ENCODE measurements around the gene CTU1. TPM values are rescaled to one million over a fixed set of nuclear protein-coding genes. Genes with fewer than 3 reads are reported as not detected.

CTU1 gene
- total RNA-seq, 3 donors from 2014 or later: 4.3 to 8.1 (median 4.8) TPM

- no peak for ATAC-seq
- no peak overlapping the region for H3K4me3 ChIP-seq
- no peaks in the 10 kb centered on the region for H3K9me3 ChIP-seq
- H3K36me3 ChIP-seq (ENCODE audit: low read depth): peaks cover 6% of the 10 kb centered on the region
- no peak for DNase-seq
- no peak for TF ChIP-seq CTCF (IDR thresholded peaks at IDR 0.05)
- intact Hi-C loops (cut with DNase I, micrococcal nuclease): no loop called here
- H3K4me1 ChIP-seq (ENCODE audit: low read depth): peaks cover 17% of the 10 kb centered on the region
These were observed 4.3 kb downstream of the CTU1 start for GRCh38 chr19:51103926-51104341.

GRCh38 chr19:51102991-51103390, 5.2 kb downstream of the CTU1 start:
- no peaks in the 10 kb centered on the region for H3K36me3 ChIP-seq (ENCODE audit: low read depth)
- intact Hi-C loops (cut with DNase I, micrococcal nuclease): no loop called here
- no peaks in the 10 kb centered on the region for H3K9me3 ChIP-seq
- peaks cover 14% of the 10 kb centered on the region for H3K4me1 ChIP-seq (ENCODE audit: low read depth)
- H3K4me3 ChIP-seq: no peak overlapping the region
- ATAC-seq (no peak), DNase-seq (no peak)
- no peak for TF ChIP-seq CTCF (IDR thresholded peaks at IDR 0.05)

- ATAC-seq: no peak
These were observed 6.9 kb downstream of the CTU1 start for GRCh38 chr19:51101171-51101865.

GRCh38 chr19:51100601-51101000, 7.6 kb downstream of the CTU1 start:
- Histone ChIP-seq H3K4me3 (no peak overlapping the region), H3K9me3 (no peaks in the 10 kb centered on the region), H3K4me1 (ENCODE audit: low read depth) (peaks cover 4% of the 10 kb centered on the region), H3K36me3 (ENCODE audit: low read depth) (no peaks in the 10 kb centered on the region)
- no peak for TF ChIP-seq CTCF (IDR thresholded peaks at IDR 0.05)
- DNase-seq (no peak), ATAC-seq (no peak)
- intact Hi-C loops (cut with DNase I, micrococcal nuclease): no loop called here

More at GRCh38 chr19:51101171-51101865, 6.9 kb downstream of the CTU1 start:
- no peak for DNase-seq
- peaks cover 4% of the 10 kb centered on the region for H3K4me1 ChIP-seq (ENCODE audit: low read depth)
- TF ChIP-seq CTCF (IDR thresholded peaks at IDR 0.05): no peak
- intact Hi-C loops (cut with DNase I, micrococcal nuclease): no loop called here
- H3K4me3 ChIP-seq: no peak overlapping the region
- no peaks in the 10 kb centered on the region for H3K9me3 ChIP-seq
- H3K36me3 ChIP-seq (ENCODE audit: low read depth): no peaks in the 10 kb centered on the region

- no peaks in the 10 kb centered on the region for H3K36me3 ChIP-seq (ENCODE audit: low read depth)
- DNase-seq: no peak
- no peak overlapping the region for H3K4me3 ChIP-seq
- peaks cover 4% of the 10 kb centered on the region for H3K4me1 ChIP-seq (ENCODE audit: low read depth)
- intact Hi-C loops (cut with DNase I, micrococcal nuclease): no loop called here
- no peak for ATAC-seq
- H3K9me3 ChIP-seq: no peaks in the 10 kb centered on the region
- TF ChIP-seq CTCF (IDR thresholded peaks at IDR 0.05): no peak
These were observed 9.2 kb downstream of the CTU1 start for GRCh38 chr19:51099047-51099382.
